GM19099 (cell line): Measurements from ENCODE around the gene ARHGAP25.

Source experiments
- POLR2A ChIP-seq: IDR thresholded peaks from 3 replicates; pipeline ENCODE4 v1.6.1; 2011; ENCODE audit warnings: low read depth; ENCODE audit not compliant: insufficient read length; ENCODE audit errors: extremely low read depth

The ARHGAP25 gene

DNA sequence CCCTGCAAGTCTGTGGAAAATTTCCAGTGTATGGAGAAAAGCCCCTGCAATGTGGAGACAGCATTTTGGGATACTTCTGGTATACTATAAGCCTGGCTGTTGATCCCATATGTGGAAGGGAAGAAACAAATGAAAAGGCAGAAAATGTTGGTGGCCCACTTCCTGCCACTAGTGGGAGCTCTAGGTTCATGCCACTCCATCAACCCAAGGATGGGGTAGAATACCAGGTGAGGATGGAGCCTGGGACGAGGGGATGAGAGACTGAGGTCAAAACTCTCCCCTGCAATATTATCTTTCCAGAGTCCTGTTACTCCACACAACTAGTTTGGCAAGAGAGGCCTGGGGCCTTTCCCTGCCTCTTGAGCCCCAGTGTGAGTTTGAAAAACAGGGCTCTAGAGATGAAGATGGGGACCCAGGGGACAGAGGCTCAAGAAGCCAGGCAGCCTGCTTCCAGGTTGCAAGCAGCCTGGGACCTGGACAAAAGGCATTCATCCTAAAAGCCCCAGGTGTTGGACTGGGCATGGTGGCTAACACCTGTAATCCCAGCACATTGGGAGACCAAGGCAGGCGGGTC, 104.7 kb downstream of the ARHGAP25 start:
- TF ChIP-seq POLR2A: no peak

DNA sequence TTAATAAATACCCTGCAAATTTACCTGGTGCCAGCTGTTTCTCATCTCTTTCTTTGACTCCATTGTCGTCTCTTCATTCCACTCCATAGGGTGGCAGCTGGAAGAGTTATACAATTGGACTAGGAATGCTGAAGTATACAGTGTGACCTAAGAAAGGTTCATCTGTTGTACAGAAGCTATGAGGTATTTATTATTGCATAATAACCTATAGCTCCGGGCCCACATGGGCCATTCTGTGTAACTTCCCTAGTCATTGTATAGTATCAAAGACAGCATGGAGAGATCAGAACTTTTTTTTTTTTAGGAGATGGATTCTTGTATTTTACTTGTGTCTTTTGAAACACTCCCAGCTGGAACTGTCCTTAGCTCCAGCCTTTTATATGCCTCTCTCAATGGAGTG, 110.4 kb downstream of the ARHGAP25 start:
- no peak for TF ChIP-seq POLR2A

DNA sequence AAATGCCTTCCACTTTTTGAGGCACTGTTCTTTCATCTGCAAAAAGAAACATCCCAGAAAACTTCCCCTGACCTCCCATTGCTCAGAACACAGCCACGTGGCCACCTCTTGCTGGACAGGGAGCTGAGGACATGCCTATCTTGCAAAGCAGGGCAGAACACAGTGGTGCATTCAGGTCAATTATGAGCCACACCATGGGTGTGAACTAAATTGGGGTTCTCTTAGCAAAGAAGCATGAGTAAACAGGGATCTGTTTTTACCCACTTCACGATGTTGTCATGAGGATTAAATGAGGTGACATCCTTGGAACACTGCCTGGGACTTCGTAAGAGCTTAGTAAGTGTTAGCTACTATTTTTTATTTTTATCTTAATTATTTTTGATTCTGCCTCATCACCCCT, 111.5 kb downstream of the ARHGAP25 start:
- TF ChIP-seq POLR2A: no peak

DNA sequence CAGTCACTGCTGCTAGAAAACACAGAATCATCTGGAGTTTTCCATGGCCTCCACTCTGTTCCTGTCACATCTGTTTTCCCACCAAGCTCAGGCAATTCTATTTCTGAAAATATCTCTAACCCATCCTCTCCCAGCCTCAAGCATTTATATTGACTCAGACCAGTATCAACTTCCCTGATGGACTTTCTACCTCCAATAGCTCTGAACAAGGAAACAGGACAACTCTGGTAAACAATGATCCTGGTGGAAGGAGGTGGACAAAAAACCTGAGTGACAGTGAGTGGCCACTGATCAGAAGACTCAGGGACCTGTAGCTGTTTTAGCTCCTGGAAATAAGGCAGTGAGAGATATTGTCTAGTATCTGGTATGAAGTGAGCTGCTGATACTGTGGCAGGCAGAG, 113.1 kb downstream of the ARHGAP25 start:
- no peak for TF ChIP-seq POLR2A

DNA sequence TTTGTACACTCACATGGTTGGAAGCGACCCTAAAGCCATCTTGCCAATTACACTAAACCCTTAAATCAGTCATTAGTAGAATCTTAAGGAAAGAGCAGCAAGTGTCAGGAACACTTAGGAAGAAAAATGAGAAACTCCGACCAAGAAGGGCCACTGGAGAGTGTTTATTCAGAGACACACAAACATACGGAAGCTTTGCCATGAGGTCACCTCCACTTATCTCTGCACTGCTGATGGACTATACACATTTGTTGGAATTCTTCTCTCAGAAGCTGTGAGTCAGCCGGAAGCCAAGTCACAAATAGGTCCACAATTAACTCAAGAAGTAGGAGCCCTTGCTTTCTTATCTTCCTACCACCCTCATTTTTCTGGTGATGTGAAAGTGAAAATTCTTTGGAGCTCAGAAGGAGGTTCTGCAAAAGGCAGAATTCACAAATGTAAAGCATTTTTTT, 115.0 kb downstream of the ARHGAP25 start:
- TF ChIP-seq POLR2A: no peak

DNA sequence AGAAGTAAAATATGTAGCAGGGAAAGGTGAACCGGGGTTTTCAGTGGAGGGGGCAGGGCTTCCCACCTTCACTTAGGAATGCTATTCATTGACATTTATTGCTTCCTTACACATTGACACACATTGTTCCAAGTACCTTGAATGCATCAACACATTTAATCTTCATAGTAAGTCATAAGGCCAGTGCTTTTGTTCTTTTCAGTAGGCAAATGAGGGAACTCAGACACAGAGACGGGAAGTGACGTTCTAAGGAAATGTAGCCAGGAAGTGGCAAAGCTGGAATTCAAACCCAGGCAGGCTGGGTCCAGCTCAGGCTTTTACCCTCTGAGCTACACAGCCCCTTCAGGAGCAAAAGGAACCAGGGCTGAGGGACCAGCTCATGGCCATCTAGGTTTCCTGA, 115.9 kb downstream of the ARHGAP25 start:
- TF ChIP-seq POLR2A: no peak

DNA sequence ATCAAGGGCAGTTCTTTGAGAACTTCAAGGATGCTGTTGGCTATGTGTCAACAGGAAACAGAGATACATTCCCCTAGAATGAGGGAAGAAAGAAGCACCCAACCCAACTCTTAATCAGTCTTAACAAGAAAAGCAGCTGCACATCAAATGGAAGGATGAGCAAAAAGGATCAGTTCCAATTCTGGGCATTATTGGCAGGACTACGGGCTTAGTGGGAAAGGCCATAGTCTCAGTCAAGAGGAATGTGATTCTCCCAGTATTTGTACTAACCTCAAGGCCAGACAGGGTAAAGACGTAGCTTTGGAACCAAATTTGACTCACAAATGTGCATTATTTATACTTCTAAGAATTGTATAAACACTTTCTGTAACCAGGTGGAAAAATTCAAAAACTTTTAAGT, 118.4 kb downstream of the ARHGAP25 start:
- TF ChIP-seq POLR2A: no peak

DNA sequence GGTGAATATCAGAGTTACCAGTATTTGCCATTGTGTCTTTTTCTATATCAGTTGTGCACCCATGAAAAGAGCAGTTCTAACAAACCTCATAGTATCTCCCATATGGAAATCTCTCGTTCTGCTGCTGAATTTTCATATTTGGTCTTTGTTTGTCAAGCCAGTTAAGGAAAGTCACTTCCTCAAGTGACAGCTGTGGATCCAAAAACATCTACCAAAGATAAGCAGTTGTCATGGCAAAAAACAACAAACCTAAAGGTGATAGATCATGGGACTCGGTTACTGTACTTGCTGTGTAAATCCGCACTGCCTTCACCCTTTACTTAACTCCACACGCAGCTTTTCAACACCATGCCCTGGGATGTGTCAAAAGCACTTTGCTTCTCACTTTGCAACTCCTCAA, 119.3 kb downstream of the ARHGAP25 start:
- TF ChIP-seq POLR2A: no peak

DNA sequence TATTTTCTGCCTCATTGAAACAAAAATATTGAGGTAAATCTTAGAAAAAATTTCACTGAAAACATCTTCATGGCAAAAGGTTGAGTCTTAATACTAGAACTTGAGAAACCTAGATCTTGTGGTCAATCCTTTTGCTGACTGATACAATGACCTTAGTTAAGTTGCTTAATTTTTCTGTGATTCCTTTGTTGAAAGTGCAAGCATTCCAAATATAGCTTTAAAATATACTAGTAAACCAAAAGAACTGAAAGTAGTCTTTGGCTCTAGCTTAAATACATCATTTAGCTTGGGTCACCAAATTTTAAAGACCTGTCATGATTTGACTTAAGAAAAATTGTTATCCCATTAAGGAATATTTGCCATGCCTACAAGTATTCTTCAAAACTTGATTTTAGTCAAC, 119.9 kb downstream of the ARHGAP25 start:
- no peak for TF ChIP-seq POLR2A

DNA sequence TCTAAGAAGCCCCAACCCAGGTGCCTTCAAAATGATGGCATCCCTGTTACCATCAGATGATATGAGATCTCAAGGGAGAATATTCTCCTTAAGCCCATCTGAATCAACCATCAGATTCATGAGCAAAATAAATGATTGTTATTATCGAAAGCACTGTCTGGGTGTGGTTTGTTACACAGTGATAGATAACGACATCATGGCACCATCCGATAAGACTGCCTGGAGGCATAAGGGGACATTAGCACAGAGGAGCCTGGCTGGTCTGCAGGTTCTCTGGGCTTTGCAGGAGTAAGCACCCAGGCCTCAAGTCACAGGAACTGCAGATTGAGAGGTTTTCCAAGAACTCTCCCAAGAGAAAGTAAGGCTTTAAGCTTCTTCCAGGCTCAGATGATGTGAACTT, 120.9 kb downstream of the ARHGAP25 start:
- TF ChIP-seq POLR2A: no peak

DNA sequence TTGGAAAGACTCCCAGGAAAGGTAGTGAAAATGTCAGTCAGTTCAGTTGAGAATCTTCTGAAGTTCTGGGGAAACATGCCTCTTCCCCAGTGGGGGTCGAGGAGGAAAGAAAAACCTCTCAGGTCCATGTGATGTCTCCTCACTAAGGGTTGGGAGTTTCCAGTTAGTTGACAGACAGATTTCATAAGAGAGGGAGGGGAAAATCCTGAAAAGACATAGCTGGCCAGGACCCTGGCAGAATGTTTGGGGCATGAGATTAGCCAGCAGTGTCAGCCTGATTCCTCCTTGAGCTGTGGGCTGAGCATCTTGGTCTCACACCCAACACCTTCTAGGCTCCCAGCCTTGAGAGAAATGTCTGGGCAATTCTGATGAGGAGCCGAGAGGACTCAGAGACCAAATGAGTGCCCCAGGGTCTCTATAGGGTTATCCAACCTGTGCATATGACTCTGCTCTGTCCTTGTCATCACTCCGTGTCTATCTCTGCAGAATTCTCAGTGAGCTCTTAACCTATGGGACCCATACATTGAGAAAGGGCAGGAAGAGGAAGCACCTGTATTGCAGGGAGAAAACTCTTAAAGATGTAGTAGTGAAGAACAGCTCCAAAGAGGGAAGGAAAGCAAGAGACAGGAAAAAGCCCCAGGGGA, 122.7 kb downstream of the ARHGAP25 start:
- TF ChIP-seq POLR2A: no peak

DNA sequence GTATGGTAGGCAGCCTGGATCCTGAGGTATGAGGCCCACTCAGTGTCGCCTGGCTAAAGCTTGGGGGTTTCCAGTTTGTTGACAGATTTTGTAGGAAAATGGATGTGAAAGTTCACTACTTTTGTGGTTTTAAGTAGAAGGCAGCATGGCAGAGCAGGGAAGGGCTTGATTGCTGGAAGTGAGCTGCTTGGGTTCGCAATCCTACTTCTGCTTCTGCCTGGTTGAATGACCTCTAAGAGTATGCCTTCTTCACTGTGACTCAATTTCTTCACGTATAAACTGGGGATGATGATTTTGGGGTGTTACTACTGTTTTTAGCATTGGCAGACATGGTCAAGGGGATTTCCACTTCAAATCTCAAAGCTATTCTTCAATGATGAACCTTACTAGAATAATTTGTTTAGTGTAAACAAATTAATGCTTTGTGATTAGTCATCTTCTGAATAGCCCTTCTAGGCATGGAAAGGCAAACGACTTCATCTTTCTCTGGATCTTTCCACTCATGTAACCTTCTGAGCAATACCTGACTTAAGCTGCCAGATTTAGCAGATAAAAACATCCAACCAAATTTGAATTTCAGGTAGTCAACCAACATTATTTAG, 123.3 kb downstream of the ARHGAP25 start:
- TF ChIP-seq POLR2A: no peak

DNA sequence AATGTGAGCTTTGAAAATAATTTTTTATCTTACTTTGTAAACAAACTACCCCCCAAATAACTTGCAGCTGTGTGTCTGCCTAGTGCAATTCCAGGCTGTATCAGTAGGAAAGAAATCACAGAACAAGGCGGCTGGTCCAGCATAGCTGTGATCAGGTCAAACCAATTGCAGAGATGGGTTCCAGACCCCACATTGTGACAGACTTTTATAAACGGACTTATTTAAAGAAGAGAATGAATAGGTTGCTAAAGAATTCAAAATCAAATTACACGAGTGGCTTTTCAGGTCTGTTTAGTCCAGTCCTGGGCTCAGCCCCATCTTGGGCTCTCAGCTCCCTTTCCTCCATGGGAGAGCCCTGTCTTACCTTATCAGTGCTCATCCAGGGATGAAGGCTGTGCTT, 125.5 kb downstream of the ARHGAP25 start:
- TF ChIP-seq POLR2A: no peak

DNA sequence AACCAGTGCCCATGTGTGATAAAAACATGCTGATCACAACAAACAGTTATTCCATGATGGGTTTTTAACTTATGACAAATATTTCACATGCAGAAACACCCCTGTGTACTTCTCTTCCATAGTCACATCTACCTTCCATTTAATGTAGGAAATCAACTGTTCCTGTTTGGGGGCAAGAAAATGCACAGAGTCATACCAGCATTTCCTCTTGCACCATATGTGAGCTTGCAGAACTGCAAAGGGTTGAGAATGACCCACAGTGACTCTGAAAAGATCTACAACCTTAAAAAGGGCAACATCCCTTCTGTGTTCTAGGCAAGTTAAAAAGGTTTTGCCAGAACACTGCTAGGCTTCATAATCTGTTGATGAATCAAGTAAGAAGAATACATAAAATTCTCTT, 126.7 kb downstream of the ARHGAP25 start:
- no peak for TF ChIP-seq POLR2A

DNA sequence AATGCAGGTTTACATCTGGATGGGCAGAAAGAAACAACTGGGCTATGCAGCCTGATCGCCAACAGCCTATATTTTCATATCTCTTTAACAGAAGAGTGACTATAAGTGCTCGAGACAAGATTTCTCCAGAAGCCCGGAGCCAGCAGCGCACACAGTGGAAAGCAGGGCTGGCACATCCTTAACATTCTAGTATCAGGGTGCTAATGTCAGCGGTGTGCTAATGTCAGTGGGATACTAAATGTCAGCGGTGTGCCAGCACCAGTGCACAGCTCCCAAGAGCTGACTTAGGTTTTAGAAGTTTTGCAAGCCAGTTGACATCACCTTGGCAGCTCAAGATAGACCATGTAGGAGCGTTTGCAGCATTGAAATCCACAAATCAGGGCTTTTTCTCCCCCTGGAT, 128.3 kb downstream of the ARHGAP25 start:
- TF ChIP-seq POLR2A: no peak

DNA sequence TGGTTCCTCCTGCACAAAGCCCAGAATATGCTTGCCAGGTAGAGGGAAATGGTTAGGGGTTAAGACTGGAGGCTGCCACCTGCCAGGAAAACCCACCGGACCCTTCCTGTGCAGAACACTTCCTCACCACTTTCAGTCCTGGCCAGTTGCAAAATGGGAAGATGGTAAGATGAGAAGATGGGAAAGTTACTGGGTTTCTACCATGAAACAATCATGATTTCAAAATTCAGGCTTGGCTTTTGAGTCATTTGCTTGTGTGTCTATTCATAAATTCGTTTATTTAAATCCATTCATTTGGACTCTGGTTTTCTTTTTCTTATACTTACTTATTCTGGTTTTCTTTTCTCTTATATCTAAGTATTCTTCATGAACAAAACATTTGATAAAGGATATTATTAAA, 129.4 kb downstream of the ARHGAP25 start:
- TF ChIP-seq POLR2A: no peak
